Medulla oblongata (tissue), 1 donor: ENCODE measurements around the gene PRDM9.
"Not testable (repeated sequence)": the region's sequence is repeated elsewhere in the genome, so short reads cannot be mapped to it uniquely, and the experiment has no call there.

ENCODE experiments used
- DNase-seq: peaks from one replicate; pipeline ENCODE4 v3.0.0-alpha.2; 2015; ENCODE audit errors: extremely low spot score

The PRDM9 gene

DNA sequence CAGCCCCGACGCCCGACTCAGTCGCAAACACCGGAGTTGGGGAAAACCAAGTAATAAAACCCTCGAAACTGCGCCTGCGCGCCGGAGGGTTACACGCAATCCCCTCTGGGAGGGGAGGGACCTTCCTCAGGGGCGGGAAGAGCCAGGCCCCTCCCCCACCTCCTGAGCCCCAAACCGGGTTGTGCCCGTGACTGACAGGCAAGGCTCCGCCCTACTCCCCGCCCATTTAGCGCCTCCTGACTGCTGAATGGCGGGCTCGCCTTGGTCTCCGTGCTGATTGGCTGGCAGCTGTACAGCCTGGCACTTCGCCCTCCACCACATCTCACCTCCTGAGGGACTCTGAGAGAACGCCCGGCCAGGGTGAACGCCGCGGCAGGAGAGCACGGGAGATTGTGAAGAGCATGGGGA lies at the start of gene PRDM9:
Gene PRDM9 (plus strand): TSS at position 332 of the 408 bp plus-strand sequence. CDS start 1,425 bp downstream, outside the sequence.
- DNase-seq: peak; percentile 65

DNA sequence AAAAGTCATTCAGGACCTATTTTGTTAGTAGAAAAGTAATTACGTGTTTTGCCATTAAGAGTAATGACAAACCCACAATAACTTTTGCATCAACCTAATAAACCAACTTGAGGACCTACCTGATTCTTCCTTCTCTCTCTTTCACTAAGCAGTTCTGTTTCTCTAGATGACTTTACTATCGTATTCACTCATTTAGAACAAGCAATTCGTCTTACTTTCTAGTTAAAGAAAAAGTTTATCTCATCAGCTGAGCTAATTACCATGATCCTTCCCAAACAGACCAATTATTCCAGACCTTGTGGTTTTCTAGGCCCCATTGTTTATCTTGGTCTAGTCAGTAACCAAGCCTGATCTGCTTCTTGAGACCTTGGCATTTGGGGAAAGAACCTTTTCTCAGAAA lies 49.6 kb upstream of the PRDM9 start:
- DNase-seq: no peak

DNA sequence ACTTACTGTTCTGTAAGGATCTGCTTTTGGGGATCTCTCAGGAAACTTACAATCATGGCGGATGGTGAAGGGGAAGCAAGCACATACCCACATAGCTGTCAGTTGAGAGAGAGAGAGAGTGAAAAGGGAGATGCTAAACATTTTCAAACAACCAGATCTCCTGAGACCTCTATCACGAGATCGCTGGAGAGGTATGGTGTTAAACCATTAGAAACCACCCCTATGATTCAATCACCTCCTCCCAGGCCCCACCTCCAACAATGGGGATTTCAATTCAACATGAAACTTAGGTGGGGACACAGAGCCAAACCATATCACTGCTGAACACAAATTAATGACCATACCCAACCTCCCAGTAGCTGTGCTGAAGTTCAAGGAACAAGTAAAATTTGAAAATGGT lies 48.2 kb upstream of the PRDM9 start:
- no peak for DNase-seq

DNA sequence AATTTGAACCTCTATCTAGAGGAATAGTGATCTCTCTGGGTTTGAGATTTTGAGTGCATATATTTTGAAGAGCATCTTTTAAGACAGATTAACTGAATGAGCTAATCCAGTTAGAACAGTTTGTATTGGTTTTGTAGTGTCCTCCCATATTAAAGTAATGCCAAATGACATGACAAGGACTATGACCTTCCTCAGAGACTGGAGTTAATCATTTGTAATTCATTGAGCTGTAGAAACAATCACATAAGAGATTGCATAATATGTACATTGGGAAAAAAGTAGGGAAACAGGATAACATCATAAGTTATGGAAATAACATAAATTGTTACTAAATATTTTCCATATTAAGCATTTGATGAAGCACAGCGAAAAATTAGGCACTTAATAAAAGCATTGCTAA lies 45.8 kb upstream of the PRDM9 start:
- DNase-seq: no peak

DNA sequence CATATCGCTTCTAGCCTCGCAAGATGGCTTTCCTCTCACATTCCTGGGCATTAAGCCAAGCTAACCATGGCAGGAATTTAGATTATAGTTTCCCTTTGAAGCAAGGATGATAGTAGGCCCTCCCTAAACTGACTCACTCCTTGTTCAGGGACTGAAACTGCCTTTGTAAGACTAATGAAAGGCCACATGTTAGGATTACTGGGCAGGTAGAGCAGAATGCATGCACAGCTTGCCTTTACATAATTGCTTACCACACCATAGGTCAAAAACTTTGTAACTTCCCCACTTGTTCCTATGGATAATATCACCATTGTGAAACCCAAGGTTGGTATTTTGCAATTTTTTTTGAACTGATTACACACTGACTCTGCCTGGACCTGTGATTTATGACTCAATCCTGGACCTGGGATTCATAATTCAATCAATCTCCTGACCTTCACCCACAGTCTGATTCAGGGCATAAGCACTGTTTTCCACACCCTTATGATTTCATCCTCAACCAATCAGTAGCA lies 41.0 kb upstream of the PRDM9 start:
- no peak for DNase-seq

DNA sequence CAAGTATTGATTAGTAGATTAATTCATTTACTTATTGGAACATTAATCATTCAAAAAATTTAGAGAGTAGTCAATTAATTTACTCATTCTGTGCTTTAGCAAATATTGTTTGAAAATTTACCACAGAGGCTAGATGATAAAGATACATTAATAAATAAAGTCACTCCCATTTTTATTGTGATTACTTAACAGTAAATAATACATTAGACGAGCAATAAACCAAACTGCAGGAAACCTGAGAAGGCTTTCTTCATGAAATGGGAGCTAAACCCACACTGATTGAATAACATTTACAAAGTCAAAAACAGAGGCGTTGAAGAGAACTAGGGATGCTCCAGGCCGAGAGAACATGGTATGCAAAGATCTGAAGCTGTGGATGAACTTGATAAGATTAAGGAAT lies 38.8 kb upstream of the PRDM9 start:
- DNase-seq: no peak

DNA sequence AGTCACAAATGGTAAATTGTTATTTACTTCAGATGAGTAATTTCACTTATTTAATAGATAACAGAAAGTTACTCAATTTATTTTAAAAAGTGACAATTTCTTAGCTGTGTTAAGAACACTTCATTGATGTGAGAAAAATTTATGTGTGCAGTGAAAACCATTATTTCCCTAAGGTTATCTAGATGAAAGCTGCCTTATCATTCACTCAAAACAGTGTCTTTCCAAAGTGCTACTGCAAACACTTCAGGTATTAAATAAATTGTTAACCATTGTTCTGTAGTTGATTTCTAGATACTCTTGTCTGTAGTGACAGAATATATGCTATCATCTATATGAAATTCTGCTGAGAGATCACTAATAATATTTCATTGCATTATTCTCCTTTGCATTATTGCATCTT lies 33.5 kb upstream of the PRDM9 start:
- no peak for DNase-seq

DNA sequence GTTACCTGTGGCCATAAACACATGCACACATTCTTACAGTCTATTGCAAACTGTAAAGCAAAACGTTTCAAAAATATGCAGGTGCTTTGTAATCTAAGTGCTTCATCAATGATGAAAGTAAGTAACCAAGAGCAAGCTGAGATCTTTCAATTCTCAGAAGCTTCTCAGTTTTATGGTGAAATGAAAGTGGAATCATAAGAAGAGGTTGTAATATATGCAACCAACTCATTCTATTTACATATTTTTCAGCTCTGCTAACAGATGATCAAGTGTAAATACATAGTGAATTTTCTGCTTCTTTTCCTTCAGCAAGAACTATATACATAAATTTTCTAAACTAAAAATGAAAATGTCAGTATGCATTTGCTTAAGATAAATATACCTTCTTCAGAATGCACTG lies 33.1 kb upstream of the PRDM9 start:
- no peak for DNase-seq

DNA sequence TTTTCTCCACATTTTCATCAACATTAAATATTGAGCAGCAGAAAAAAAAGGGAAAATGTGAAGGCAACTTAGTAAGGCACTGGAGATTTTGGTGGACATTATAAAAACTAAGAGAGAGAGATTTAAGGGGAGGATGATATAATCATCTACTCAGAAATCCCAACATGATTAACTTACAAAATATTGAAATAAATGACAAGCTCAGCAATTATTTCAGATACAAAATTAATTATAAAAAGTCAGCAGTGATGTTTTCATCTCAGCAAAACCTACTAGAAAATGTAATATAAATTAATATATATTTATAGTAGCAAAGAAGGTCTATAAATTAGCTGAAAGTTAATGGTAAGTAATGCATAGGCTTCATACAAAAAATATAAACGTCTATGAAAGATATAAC lies 30.8 kb upstream of the PRDM9 start:
- no peak for DNase-seq

DNA sequence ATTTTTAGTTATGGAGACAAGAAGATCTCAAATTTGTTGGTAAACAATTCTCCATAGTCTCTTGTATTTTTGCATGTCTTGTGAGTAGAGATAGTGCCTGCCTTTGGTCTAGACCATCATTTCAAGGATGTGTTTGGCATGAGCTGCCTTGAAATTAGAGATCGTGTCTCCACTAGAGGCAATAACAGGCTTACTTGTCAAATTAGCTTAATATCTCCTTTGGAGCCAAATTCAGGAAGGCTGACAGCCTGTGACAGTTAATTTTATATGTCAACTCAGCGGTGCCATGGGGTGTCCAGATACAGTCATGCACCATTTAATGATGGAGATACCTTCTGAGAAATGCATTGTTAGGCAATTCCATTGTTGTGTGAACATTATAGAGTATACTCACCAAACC lies 24.8 kb upstream of the PRDM9 start:
- DNase-seq: no peak

DNA sequence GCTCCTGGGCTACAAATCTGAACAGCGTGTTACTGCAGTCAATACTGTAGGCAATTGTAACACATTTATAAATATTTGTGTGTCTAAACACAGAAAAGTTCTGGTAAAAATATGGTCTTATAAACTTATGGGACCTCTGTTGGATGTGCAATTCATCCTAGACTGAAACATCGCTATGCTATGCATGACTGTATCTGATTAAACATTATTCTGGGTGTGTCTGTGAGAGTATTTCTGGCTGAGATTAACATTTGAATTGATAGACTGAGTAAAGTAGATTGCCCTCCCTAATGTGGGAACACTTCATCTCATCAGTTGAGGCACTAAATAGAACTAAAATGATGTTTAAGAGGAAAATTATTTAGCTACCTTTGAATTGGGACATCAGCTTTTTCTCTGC lies 24.3 kb upstream of the PRDM9 start:
- DNase-seq: no peak

DNA sequence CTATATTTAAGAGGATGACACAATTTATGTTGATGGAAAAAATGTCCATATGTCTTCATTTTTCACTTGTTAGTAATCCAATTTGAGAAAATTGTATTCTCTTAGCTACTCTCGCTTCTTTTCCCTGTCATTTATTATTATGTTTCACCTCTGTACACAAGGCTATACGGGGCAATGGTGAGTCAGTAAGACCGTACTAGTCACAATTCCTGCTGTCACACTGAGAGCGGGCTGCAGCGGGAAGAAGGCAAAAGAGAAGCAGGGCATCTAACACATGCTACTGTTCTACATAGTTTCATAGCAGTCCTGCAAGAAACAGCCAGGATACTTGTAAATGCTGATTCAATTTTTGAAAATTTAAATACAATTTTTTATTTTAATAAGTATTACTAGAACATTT lies 23.3 kb upstream of the PRDM9 start:
- no peak for DNase-seq

DNA sequence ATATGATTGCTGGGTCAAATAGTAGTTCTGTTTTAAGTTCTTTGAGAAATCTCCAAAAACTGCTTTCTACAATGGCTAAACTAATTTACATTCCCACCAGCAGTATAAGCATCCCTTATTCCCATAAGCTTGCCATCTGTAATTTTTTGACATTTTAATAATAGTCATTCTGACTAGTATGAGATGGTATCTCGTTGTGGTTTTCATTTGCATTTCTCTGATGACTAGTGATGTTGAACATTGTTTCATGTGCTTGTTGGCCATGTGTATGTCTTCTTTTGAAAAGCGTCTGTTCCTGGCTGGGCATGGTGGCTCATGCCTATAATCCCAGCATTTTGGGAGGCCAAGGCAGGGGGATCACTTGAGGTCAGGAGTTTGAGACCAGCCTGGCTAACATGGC lies 21.2 kb upstream of the PRDM9 start:
- not testable (repeated sequence) for DNase-seq

DNA sequence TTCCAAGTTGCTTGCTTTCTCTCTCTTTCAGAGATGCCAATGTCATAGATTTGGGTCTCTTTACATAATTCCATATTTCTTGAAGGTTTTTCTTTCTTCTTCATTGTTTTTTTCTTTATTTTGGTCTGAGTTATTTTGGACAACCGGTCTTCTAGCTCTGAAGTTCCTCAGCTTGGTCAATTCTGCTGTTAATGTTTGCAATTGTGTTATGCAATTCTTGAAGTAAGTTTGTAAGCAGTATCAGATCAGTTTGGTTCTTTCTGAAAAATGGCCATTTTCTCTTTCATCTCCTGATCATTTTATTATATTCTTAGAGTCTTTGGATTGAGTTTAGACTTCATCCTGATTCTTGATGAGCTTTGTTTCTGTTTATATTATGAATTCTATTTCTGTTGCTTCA lies 16.4 kb upstream of the PRDM9 start:
- DNase-seq: no peak

DNA sequence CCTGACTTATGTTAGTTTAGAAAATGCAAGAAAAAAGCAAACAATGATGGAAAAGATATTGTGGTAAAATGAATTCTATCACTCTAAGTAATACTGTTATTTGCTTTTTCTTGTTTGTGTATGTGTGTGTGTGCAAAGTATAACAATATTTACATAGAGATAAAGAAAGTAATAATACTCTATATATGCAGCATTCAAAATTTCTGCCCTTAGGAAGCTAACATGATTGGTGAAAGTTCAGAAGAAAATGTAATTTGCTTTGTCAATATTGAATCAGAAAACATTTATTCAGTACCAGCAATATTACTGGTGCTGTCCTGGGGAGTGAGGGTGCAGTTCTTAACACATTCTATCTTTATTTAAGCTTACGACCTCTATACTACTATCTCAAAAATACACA lies 12.9 kb upstream of the PRDM9 start:
- no peak for DNase-seq

DNA sequence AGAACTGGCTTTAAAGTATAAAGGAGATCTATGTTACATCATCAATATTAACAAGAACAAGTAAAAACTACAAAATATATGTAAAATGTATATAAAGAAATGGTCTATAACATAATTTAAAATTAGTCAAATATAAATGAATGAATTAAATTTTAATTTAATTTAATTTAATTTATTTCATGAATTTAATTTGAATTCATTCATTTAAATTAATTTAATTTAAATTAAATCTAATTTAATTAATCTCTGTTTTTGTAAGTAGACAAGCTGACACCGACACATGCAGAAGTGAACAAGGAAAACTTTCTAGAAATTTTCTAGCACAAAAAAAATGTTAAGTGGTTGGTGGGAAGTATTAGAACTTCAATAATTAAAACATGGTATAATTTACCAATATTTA lies 10.8 kb upstream of the PRDM9 start:
- DNase-seq: no peak

DNA sequence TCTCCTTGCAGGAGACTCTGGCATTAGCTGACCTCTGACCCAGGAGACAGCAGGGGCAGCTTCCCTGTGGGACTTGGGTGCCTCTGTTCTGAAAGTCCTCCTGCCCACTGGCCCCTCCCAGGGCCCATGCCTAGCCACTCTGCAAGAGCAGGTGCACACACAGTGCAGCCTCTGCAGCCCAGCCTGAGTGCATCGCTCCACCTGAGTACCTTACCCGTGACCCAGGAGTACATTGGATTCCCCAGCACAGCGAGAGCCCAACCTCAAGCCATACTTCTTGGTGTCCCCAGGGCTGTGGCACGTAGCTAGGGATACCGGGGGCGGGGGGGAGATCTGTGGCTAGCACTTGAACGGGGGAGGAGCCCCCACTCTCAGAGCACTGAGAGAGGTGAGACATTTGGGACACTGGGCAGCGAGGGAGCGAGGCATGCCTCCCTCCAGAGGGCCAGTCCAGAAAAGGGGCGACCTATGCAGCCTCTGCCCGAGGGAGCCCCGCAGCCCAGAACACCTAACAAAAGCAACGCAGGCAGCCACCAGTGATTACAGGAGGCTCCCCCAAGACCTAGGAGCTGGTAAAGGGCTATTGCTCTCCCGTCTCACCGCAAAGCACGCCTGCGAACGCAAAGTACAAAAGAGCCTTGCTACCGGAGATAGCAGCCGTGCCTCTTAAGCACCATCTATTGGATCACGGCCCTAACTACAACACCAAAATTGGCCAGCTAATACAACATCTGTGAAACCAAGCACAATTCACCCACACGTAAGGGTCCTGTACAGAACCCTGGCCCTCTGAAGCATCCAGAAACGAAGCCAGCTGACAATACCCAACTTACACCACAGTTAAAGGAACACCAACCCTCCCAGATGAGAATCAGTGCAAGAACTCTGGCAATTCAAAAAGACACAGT lies 826 bp upstream of the PRDM9 start:
- DNase-seq: peak; percentile 22

DNA sequence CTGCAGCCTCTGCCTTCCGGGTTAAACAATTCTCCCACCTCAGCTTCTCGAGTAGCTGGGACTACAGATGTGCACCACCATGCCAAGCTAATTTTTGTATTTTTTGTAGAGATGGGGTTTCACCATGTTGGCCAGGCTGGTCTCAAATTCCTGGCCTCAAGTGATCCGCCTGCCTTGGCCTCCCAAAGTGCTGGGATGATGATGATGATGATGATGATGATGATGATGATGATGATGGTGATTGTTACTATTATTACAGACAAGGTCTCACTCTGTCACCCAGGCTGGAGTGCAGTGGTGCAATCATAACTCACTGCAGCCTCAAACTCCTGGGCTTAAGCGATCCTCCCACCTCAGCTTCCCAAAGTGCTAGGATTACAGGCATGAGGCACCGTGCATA lies 3.0 kb downstream of the PRDM9 start:
- DNase-seq: not testable (repeated sequence)

DNA sequence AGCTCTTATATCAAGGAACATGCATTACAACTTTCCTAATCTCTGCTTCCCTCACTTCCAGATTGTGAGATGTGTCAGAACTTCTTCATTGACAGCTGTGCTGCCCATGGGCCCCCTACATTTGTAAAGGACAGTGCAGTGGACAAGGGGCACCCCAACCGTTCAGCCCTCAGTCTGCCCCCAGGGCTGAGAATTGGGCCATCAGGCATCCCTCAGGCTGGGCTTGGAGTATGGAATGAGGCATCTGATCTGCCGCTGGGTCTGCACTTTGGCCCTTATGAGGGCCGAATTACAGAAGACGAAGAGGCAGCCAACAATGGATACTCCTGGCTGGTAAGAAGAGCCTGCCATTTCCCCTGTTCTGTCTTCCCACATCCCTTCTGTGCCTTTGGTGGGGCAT lies 15.1 kb downstream of the PRDM9 start:
- DNase-seq: no peak

DNA sequence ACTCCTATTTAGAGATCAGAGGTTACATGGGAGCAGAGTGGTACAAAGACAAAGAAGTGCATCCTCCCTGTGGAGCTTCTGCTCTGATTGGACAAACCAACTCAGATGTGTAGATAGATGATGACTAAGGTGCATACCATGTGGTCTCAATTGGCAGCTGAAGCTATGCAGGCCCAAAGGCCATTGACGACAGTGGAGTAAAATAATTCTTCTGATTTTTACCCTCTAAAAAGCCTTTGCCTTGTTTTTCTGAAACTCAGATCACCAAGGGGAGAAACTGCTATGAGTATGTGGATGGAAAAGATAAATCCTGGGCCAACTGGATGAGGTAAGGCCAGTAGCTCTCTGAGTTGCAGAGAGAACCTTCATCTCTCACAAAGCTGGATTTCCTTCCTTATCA lies 15.6 kb downstream of the PRDM9 start:
- no peak for DNase-seq

DNA sequence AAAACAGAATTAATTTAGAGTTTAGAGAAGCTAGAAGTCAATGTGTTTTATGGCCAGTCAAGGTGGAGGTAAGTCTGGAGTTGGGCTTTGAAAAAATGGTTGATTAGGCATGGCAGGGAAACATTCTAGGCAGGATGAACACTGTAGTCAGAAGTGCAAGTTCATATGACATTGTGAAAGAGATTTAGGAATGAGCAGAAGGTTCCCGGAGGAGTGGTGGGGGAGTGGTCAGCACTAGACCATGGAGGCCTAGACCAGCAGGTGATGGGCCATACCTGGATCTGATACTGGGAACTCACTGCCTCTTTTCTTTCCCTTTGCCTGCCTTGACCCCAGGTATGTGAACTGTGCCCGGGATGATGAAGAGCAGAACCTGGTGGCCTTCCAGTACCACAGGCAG lies 16.6 kb downstream of the PRDM9 start:
- no peak for DNase-seq

DNA sequence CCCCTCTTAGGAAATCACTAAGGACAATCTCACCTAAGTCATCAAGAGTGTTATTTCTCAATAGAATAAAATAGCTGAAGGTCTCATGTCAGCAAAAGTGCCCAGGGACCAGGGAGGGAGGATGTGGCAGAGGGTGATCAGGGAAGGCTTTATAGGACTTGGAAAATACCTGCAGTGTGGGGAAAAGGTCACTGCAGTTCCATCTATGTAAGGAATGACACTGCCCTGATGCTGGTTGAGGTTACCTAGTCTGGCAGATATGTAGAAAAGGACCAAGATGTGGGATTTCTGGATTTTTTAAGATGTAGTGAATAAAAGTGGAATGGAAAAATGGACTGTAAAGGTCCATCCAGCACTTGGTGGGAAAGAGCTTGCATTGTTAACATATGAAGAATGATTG lies 18.3 kb downstream of the PRDM9 start:
- no peak for DNase-seq

DNA sequence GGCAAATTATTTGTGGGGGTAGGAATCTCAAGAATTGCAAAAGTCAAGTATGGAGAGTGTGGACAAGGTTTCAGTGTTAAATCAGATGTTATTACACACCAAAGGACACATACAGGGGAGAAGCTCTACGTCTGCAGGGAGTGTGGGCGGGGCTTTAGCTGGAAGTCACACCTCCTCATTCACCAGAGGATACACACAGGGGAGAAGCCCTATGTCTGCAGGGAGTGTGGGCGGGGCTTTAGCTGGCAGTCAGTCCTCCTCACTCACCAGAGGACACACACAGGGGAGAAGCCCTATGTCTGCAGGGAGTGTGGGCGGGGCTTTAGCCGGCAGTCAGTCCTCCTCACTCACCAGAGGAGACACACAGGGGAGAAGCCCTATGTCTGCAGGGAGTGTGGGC lies 19.2 kb downstream of the PRDM9 start:
- DNase-seq: not testable (repeated sequence)
